ENCODE measurements around the gene EXD3. TPM values are rescaled to one million over a fixed set of nuclear protein-coding genes. Genes with fewer than 3 reads are reported as not detected.

The EXD3 gene
- polyA plus RNA-seq, 6 donors from 2014 or later, result 2.3 to 7.5 (median 4.5) TPM; not detected in 1

DNA sequence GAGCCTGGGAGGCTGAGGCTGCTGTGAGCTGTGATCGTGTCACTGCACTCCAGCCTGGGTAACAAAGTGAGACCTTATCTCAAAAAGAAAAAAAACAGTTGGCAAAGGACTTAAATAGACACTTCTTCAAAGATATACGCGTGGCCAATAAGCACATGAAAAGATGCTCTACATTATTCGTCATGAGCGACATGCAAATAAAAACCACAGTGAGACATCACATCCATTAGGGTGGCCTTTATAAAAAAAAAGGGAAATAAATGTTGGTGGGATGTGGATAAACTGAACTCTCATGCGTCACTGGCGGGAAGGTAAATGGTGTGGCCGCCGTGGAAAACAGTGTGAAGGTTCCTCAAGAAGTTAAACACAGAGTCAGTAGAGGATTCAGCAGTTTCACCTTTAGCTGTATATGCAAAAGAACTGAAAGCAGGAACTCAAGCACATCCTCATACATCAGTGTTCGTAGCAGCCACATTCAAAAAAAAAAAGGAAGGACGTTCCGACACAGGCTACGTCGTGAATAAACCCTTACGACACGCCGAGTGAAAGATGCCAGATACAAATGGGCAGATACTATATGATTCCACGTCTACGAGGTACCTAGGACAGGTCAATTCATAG, 96.4 kb downstream of the EXD3 start:
- Mint-ChIP-seq H3K9me3 (peaks cover 0 to 2% (median 0%) of the 10 kb centered on the region in 7 donors), H3K36me3 (no peaks in the 10 kb centered on the region), H3K27ac (peak overlapping the region; percentile 87 to 99 (median 92)), H3K27me3 (no peaks in the 10 kb centered on the region), H3K4me3 (peak overlapping the region; percentile 77 to 97 (median 86)), H3K4me1 (peaks cover 12 to 22% (median 21%) of the 10 kb centered on the region in 3 donors)
- DNase-seq, result peak; percentile 84
- ATAC-seq (ENCODE audit: low read depth in 2 of 2), result peak; percentile 92 to 95

DNA sequence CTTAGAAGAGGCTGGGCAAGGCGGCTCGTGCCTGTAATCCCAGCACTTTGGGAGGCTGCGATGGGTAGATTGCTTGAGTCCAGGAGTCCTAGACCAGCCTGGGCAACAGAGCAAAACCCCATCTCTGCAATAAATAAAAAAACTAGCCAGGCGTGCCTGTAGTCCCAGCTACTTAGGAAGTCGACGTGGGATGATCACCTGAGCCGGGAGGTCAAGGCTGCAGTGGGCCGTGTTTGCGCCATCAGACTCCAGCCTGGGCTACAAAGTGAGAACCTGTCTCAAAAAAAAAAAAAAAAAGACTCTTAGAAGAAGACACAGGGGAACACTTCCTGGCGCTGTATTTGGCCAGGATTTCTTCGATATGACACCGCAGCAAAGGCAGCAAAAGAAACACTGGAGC, 97.2 kb downstream of the EXD3 start:
- no peaks in the 10 kb centered on the region for H3K36me3 Mint-ChIP-seq
- DNase-seq, result no peak
- H3K4me3 Mint-ChIP-seq, result peak overlapping the region in 6 of 8 donors; percentile 65 to 94 (median 82)
- H3K9me3 Mint-ChIP-seq, result peaks cover 0 to 2% (median 0%) of the 10 kb centered on the region in 7 donors
- no peak for ATAC-seq (ENCODE audit: low read depth in 2 of 2)
- H3K27ac Mint-ChIP-seq, result peak overlapping the region; percentile 41 to 99 (median 92)
- H3K4me1 Mint-ChIP-seq, result peaks cover 12 to 23% (median 21%) of the 10 kb centered on the region in 3 donors
- no peaks in the 10 kb centered on the region for H3K27me3 Mint-ChIP-seq

DNA sequence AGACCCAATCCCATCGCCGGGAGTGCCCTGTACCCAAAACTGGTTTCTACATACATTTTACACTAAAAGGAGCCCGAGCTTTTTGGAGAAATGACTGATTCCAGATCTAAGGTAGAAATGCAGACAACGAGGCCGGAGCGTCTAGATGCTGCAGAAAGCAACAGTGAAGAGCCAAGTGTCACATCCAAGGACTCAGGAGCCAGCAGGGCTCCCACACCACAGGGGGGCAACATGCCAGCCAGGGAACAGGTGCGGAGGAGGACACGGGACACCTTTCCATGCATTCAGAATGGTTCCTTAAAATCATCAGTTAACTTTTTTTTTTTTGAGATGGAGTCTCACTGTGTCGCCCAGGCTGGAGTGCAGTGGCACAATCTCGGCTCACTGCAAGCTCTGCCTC, 97.8 kb downstream of the EXD3 start:
- peak overlapping the region in 6 of 8 donors; percentile 19 to 68 (median 42) for H3K4me3 Mint-ChIP-seq
- H3K36me3 Mint-ChIP-seq, result no peaks in the 10 kb centered on the region
- ATAC-seq (ENCODE audit: low read depth in 2 of 2) (no peak), DNase-seq (no peak)
- H3K9me3 Mint-ChIP-seq, result peaks cover 0 to 2% (median 0%) of the 10 kb centered on the region in 7 donors
- peak overlapping the region in 4 of 6 donors; percentile 62 to 94 (median 86) for H3K27ac Mint-ChIP-seq
- H3K27me3 Mint-ChIP-seq, result no peaks in the 10 kb centered on the region
- H3K4me1 Mint-ChIP-seq, result peaks cover 15 to 29% (median 26%) of the 10 kb centered on the region in 3 donors

DNA sequence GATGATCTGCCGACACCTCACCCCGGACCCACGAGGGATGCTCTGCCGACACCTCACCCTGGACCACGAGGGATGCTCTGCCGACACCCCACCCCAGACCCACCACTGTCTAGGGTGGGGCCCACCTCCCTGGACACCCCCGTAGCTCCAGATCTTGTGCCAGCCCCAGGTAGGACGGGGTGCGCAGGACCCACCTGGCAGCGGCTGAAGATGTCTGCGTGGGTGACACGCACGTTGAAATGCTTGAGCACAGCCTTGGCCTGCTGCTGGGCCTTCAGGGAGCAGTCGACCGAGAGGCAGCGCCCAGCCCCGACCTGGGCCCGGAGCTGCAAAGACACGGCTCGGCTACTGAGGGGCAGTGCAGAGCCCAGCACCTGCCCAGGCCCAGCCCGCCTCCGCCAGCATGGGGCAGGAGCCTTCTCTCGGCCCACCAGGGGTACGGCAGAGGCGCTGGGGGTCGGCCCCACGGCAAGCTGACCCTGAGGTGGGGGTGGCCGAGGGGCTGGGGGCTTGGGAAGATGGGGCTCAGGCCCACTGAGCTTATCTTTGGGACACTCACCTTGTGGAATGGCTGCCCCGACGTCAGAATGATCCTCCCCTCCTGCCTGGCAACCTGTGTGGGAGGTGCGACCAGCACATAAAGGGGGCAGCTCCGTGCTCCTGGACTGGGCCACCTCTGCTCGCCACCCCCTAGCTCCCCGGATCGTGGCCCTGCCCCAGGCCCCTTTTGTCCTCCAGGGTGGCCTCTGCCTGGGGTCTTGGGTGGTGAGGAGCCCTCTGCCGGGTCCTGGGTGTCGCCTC, 99.2 kb downstream of the EXD3 start:
- no peaks in the 10 kb centered on the region for H3K36me3 Mint-ChIP-seq
- peak overlapping the region in 2 of 6 donors; percentile 50 to 83 for H3K27ac Mint-ChIP-seq
- peaks cover 0 to 2% (median 0%) of the 10 kb centered on the region in 7 donors for H3K9me3 Mint-ChIP-seq
- no peak for DNase-seq
- no peak for ATAC-seq (ENCODE audit: low read depth in 2 of 2)
- H3K27me3 Mint-ChIP-seq, result no peaks in the 10 kb centered on the region
- H3K4me3 Mint-ChIP-seq, result peak overlapping the region in 1 of 8 donors; percentile 30
- H3K4me1 Mint-ChIP-seq, result peaks cover 15 to 29% (median 26%) of the 10 kb centered on the region in 3 donors

DNA sequence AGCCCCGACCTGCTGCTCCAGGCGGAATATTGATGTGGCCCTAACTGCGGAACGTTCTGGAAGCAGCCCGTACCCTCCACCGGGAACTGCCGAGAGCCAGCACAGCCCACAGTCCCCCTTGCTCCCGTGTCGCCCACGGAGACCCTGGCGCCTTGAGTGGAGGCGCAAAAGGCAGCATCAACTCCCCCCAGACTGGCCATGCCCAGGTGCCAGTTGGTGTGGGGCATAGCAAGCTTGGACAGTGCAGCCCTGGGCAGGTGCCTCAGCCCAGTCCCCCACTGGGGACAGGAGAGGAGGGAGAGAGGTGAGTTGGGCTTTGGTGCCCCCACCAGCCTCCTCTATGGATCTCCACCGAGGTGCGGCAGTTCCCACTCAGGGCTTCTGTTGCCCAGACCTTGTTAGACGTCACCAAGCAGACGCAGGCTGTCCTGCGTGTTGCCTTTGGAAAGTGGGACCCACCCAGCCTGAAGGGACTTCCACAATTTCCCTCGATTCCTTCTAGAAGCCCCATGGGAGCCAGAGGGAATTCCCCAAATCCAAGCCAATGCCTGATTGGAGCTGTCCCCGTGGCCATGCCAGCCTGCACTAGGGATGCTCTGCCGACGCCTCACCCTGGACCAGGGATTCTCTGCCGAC, 101.1 kb downstream of the EXD3 start:
- peaks cover 0 to 3% (median 0%) of the 10 kb centered on the region in 3 donors for H3K27me3 Mint-ChIP-seq
- no peak overlapping the region for H3K27ac Mint-ChIP-seq
- peaks cover 0 to 2% (median 0%) of the 10 kb centered on the region in 7 donors for H3K9me3 Mint-ChIP-seq
- peak overlapping the region in 2 of 8 donors; percentile 8 to 30 for H3K4me3 Mint-ChIP-seq
- DNase-seq (no peak), ATAC-seq (ENCODE audit: low read depth in 2 of 2) (no peak)
- H3K36me3 Mint-ChIP-seq, result no peaks in the 10 kb centered on the region
- H3K4me1 Mint-ChIP-seq, result peaks cover 10 to 23% (median 20%) of the 10 kb centered on the region in 3 donors

DNA sequence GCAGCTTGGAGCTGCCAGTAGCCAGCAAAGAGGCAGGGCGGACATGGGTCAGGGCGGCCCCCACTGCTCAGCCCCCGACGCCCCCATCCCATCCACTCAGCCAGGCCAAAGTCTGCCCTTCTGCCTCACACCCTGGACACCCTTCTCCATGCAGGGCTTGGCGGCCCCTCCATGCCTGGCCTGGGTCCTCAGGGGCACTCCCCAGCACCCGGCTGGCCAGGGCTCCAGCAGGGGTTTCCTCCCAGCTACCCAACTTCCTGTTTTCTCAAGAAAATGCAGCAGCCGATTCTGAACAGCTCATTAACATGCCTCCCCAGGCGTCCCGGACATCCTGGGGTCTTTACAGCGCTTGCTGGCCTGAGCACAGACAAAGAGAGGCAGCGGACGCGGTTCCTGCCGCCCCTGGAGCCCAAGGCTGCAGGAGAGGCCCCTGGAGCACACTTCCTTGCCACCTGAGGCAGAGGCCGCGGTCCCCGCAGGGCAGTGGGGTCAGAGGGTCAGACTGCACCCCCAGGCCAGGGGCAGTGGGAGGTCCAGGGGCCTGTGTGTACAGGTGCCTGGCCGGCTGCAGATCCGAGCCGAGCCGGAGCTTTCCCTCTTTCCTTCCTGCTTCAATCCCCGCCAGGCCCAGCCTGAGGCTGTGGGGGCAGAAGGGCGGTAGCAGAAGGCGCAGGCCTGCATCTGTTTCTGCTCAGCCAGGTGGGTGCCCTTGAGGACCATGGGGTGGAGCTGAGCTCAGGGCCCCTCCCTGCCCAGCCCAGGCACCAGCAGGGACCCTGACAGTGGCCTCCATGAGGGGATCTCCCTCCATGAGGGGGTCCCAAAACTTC, 102.2 kb downstream of the EXD3 start:
- peaks cover 4 to 12% (median 9%) of the 10 kb centered on the region in 3 donors for H3K4me1 Mint-ChIP-seq
- no peaks in the 10 kb centered on the region for H3K9me3 Mint-ChIP-seq
- peak overlapping the region in 5 of 6 donors; percentile 14 to 90 (median 41) for H3K27ac Mint-ChIP-seq
- ATAC-seq (ENCODE audit: low read depth in 2 of 2), result peak; percentile 88 to 90
- peaks cover 0 to 6% (median 0%) of the 10 kb centered on the region in 3 donors for H3K27me3 Mint-ChIP-seq
- DNase-seq, result peak; percentile 68
- no peaks in the 10 kb centered on the region for H3K36me3 Mint-ChIP-seq
- H3K4me3 Mint-ChIP-seq, result peak overlapping the region; percentile 46 to 85 (median 76)

DNA sequence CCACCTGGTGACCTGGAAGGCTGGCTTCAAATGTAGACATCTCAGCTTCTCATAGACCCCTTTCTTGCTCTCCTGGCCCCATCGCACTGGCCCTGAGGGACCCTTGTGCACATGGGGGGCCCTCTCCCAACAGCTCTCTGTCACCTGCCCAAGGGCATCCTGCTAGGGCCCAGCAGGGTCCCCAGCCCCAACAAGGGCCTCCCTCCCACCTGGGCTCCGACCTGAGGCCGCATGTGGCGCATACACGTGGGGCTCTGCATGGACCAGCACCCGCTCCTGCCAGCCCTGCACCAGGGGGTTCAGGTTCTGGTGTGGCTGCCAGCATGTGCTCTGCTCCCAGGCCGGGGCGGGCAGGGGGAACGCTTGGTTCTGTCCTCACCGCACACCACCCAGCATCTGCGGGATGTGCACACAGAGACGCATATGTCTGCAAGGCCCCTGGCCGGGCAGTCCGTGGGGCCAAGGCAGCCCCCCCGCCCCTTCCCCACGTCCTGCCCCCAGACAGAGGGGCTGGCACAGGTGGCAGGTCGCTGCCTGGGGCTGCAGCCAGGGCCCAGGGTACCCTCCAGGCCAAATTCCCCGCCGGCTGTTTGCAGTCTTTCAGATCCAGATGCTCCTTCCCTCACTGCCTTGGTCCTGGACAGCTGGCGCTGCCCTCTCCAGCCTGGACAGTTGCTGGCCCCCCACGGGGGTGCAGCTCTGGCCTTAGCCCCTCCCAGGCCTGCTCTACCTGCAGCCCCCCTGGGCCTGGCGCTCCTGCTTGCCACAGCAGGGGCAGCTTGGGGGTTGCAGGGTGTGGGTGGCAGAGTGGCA, 103.0 kb downstream of the EXD3 start:
- ATAC-seq (ENCODE audit: low read depth in 2 of 2), result no peak
- Mint-ChIP-seq H3K27me3 (peaks cover 0 to 6% (median 0%) of the 10 kb centered on the region in 3 donors), H3K9me3 (no peaks in the 10 kb centered on the region), H3K36me3 (no peaks in the 10 kb centered on the region), H3K4me3 (peak overlapping the region in 4 of 8 donors; percentile 32 to 77 (median 74)), H3K4me1 (peaks cover 4 to 8% (median 5%) of the 10 kb centered on the region in 3 donors), H3K27ac (peak overlapping the region in 1 of 6 donors; percentile 90)
- no peak for DNase-seq

DNA sequence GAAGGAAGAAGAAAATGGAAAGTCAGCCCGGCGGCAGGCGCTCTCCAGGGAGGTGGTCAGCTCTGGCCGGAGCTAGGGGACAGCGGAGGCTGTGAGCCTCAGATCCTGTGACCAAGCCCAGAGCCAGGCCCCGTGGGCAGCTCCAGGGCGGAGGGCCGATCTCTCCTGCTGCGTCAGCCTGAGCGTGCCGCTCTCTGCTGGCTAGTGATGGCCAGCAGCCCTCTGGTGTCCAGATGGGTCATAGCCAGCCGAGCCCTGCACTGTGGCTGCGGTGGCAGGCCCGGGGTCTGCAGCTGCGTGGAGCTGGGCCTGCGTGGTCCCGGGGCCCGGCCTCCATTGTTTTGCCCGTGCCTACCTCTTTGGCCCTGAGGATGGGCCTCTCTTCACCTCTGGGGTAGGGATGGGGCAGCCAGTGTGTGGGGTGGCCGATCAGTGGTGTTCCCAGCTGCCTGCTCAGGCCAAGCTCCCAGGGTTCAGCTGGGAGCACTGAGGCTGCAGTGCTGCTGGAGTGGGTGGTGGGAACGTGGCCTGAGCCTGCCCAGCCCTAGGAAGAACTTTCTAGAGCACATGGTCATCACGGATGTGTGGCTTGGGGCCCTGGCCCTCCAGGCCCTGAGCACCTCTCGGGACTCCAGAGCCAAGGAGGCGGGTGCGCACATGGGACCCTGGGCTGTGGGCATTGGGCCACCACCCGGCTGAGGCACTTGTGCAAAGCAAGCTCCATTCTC, 103.8 kb downstream of the EXD3 start:
- Mint-ChIP-seq H3K27ac (peak overlapping the region in 1 of 6 donors; percentile 81), H3K27me3 (peaks cover 0 to 6% (median 0%) of the 10 kb centered on the region in 3 donors), H3K4me1 (peaks cover 4 to 7% (median 4%) of the 10 kb centered on the region in 3 donors), H3K9me3 (no peaks in the 10 kb centered on the region), H3K4me3 (peak overlapping the region in 1 of 8 donors; percentile 32), H3K36me3 (no peaks in the 10 kb centered on the region)
- no peak for ATAC-seq (ENCODE audit: low read depth in 2 of 2)
- DNase-seq, result no peak

DNA sequence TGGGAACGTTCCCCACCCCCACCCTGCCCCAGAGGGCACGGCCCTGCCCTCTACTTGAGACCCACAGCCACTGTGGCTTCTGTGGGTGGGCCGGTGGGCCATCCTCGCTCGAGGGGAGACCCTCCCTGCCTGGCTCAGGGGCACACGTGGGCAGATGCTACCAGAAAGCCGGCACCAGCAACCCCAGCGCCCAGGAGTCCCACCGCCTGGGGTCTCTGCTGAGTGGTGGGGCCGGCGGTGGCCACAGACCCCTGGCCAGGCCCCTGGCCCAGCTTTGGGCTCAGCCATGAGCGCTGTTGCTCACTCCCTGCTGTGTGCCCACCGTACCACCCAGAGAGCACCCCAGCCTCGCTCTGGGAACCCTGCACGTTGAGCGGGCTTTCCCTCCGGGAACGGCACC, 104.4 kb downstream of the EXD3 start:
- H3K4me1 Mint-ChIP-seq, result peaks cover 4 to 7% (median 4%) of the 10 kb centered on the region in 3 donors
- H3K9me3 Mint-ChIP-seq, result no peaks in the 10 kb centered on the region
- H3K27me3 Mint-ChIP-seq, result peaks cover 0 to 6% (median 0%) of the 10 kb centered on the region in 3 donors
- H3K36me3 Mint-ChIP-seq, result no peaks in the 10 kb centered on the region
- no peak for DNase-seq
- no peak overlapping the region for H3K4me3 Mint-ChIP-seq
- H3K27ac Mint-ChIP-seq, result no peak overlapping the region
- no peak for ATAC-seq (ENCODE audit: low read depth in 2 of 2)

DNA sequence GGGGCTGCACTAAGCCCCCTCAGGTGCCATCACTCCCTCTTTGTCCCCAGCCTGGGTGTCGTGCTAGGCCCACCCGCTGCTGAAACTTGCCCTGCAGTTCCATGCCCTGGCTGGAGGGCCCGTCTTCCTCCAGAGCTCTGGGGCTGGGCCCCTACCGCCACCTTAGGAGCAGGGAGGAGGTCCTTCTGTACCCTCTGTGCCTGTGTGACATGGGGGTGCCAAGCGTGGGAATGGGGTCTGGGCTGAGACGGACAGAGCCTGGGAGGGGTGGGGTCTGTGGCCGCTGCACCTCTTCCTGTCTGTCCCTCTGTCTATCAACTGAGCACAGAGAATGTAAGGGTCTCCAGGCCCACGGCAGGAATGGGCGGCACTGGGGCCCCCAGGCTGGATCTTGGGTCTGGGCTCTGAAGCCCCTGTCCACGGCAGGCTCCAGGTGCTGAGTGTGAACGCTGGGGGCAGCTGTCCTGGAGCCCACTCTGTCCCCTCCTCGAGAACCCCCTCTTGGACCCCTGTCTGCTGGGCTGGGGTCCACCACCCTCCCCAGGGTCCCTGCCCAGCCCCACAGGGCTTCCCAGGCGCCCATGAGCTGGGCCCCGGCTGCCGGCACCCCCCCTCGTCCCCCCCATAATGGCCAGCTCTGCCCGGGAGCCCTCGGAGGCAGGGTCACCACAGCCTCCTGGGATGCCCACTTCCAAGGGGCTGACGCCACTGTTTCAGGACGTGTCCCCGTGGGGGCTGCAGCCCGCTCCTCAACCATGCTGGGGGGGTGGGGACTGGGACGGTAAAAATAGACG, 105.0 kb downstream of the EXD3 start:
- Mint-ChIP-seq H3K27me3 (peaks cover 0 to 6% (median 0%) of the 10 kb centered on the region in 3 donors), H3K27ac (no peak overlapping the region), H3K4me1 (peaks cover 4 to 7% (median 4%) of the 10 kb centered on the region in 3 donors), H3K9me3 (no peaks in the 10 kb centered on the region), H3K4me3 (peak overlapping the region in 3 of 8 donors; percentile 20 to 35 (median 30)), H3K36me3 (no peaks in the 10 kb centered on the region)
- no peak for DNase-seq
- ATAC-seq (ENCODE audit: low read depth in 2 of 2), result no peak
